Spleen (tissue), 13 donors: Measurements from ENCODE around the gene TMEM273. TPM values are rescaled to one million over a fixed set of nuclear protein-coding genes. Genes with fewer than 3 reads are reported as not detected.

ENCODE experiments used
- DNase-seq: peaks from one replicate; pipeline ENCODE4 v3.0.0-alpha.2; 2020
- H3K27ac ChIP-seq, 8 donors: fragments of 200-600 bp; sonication (generic) in 7 of 8; 1 replicate in 4 of 8; 2 replicates in 4 of 8; pipeline versions ENCODE4 v1.5.0 to v1.8.0; 2016 to 2021; ENCODE audit warnings: inconsistent platforms in 4 of 8, mild to moderate bottlenecking in 4 of 8, moderate library complexity in 1 of 8
- H3K27me3 ChIP-seq, 7 donors: fragments of 200-600 bp; sonication (generic) in 6 of 7; replicated peaks in 1 of 7; 1 replicate in 4 of 7; 2 replicates in 3 of 7; pipeline versions ENCODE4 v1.5.0 to v1.8.0; 2016 to 2021; ENCODE audit warnings: inconsistent platforms in 3 of 7, mild to moderate bottlenecking in 1 of 7
- H3K36me3 ChIP-seq, 6 donors: fragments of 200-600 bp; sonication (generic) in 5 of 6; 1 replicate in 4 of 6; 2 replicates in 2 of 6; pipeline versions ENCODE4 v1.5.0 to v1.8.0; 2016 to 2021; ENCODE audit warnings: inconsistent platforms in 2 of 6
- H3K4me1 ChIP-seq, 6 donors: fragments of 200-600 bp; sonication (generic) in 5 of 6; 1 replicate in 3 of 6; 2 replicates in 3 of 6; pipeline versions ENCODE4 v1.5.0 to v1.8.0; 2016 to 2021; ENCODE audit warnings: inconsistent platforms in 3 of 6
- H3K4me3 ChIP-seq, 8 donors: fragments of 200-600 bp; sonication (generic) in 7 of 8; 1 replicate in 4 of 8; 2 replicates in 4 of 8; pipeline versions ENCODE4 v1.5.0 to v1.8.0; 2016 to 2021; ENCODE audit warnings: inconsistent platforms in 4 of 8, mild to moderate bottlenecking in 4 of 8, moderate library complexity in 2 of 8
- H3K9me3 ChIP-seq, 8 donors: fragments of 200-600 bp; sonication (generic) in 7 of 8; 1 replicate in 4 of 8; 2 replicates in 4 of 8; pipeline versions ENCODE4 v1.5.0 to v1.8.0; 2016 to 2021; ENCODE audit warnings: inconsistent platforms in 4 of 8
- POLR2A ChIP-seq, 3 donors: fragments of 450-650 bp; IDR thresholded peaks; one replicate each; pipeline ENCODE4 v1.5.1; 2017; ENCODE audit warnings: antibody characterized with exemption in 3 of 3, mild to moderate bottlenecking in 1 of 3
- POLR2AphosphoS5 ChIP-seq, 3 donors: sonication (generic); formaldehyde crosslinking; IDR thresholded peaks; one replicate each; pipeline ENCODE4 v1.5.1; 2017; ENCODE audit warnings: antibody characterized with exemption in 3 of 3
- WGBS, 5 donors: extraction: QIAGEN DNeasy Blood & Tissue Kit in 3 of 5; methylation state at CpG; one replicate each; pipeline versions ENCODE4 v1.1.5 to v1.1.7; 2013 to 2018; 5-methylcytosine and 5-hydroxymethylcytosine counted together
- intact Hi-C: fragments of 100-400 bp; cut with DNase I; formaldehyde crosslinking; loops from one replicate; pipeline ENCODE4 v1.15.0; 2023; ENCODE audit warnings: low total_unique reads
- long read RNA-seq, 2 donors: transcript quantifications; one replicate each; lab custom pipeline, GENCODE V29; 2026
- polyA plus RNA-seq, 3 donors: library from polyadenylated mRNA; stranded (reverse); fragments of 200-250 nt; gene quantifications; one replicate each; pipeline ENCODE4 v1.2.1, GENCODE V29; 2013
- total RNA-seq, 7 donors: library from RNA; depleted of rRNA in 3 of 7; stranded (reverse); fragments of >200 nt in 3 of 7; fragmentation: NEBNext Ultra II Directional in 4 of 7; extraction: Animal tissue kit (Norgen Biotek cat#: 25700) in 4 of 7; gene quantifications; one replicate each; pipeline versions ENCODE4 v1.1.0 to v1.2.1, GENCODE V29; 2016 to 2021
- TF ChIP-seq, protein P1 (sequence below), 11 experiments: fragments of 200-600 bp in 7 of 11; fragments of 450-650 bp in 4 of 11; sonication (generic) in 4 of 11; IDR thresholded peaks in 8 of 11; conservative IDR thresholded peaks in 3 of 11; 1 replicate in 7 of 11; 2 replicates in 4 of 11; pipeline versions ENCODE4 v1.4.0 to v1.8.0; 2016 to 2021; ENCODE audit warnings: antibody characterized with exemption in 11 of 11, inconsistent platforms in 4 of 11, mild to moderate bottlenecking in 1 of 11
- donor health status: healthy with polysubstance abuse.
- donor health status: DM: no; HTN: no; CAD: no; lungs with moderate emphysema.
- donor health status: DM: no; HTN: no; CAD: no.
- donor health status: Bipolar disorder and iron deficiency.
- donor health status: healthy.
- donor health status: DM: no; HTN: no; CAD: no.
- donor health status: DM: yes; HTN: yes; CAD: no.

Gene TMEM273, protein sequence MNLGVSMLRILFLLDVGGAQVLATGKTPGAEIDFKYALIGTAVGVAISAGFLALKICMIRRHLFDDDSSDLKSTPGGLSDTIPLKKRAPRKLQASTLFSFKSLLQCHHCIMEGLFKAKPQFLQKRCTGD
- total RNA-seq = 10 to 100 TPM; 25.6 to 46.9 (median 30.7) TPM
- 10 to 100 TPM; 29.3 to 64.5 (median 52.5) TPM for polyA plus RNA-seq
- long read RNA-seq, donor 1, partial matches to known transcripts = 0 of 2 reads
- long read RNA-seq, donor 1, other reads (novel, unspliced or antisense) = 0 of 2 reads
- long read RNA-seq, donor 2, partial matches to known transcripts = 0 of 1 reads
- long read RNA-seq, donor 2, other reads (novel, unspliced or antisense) = 0 of 1 reads

DNA sequence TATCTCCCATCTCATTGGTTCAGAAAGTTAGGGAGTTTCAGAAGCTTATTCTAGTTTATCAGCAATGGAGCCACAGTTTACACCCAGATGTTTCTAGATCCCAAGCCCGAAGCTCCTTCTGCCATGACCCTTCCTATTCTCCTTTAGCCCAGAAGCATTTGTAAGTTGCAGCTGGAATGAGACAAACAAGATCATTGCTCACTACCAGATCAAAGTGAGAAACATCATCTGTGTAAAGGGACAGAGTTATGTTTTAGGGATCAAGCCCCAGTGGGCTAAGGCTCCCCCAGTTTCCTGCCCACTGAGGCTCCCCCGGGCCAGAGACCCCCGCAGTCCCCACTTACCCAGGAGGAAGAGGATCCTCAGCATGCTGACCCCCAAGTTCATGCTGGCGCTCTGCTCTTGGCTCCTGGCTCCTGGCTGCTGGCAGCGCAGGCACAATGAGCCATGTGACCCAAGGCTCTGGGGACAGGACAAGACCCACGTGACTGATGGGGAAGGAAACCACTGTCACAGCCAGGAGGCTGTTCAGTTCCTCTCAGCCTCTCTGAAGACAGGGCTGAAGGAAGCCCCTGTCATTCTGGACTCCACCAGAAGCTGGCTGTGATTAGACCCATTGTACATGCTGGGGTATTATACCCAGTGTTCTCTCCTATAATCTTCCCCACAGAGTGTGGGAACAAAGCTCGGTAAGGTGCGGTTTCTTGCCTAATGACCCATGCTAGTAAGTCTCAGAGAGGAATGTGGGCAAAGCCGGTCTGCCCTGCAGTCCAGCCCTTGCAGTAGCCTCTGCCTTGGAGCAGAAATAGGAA, at the start of gene TMEM273:
TSS of gene TMEM273 (minus strand) at position 442 of the 812 bp plus-strand sequence. CDS start at position 387, 55 bp downstream.
- peak; percentile 94 for DNase-seq
- Histone ChIP-seq H3K9me3 (no peaks in the 10 kb centered on the region), H3K27me3 (no peaks in the 10 kb centered on the region), H3K27ac (peak within 1 kb of the TSS; percentile 17 to 90 (median 78)), H3K36me3 (no peaks in the 10 kb centered on the region), H3K4me3 (peak within 1 kb of the TSS in 7 of 8 donors; percentile 18 to 64 (median 23)), H3K4me1 (peaks cover 37 to 86% (median 76%) of the 10 kb centered on the region in 6 donors)
- intact Hi-C loops = no loop called here
- 9 to 22% (median 17%) methylated on average over 7 to 9 of the region's 9 CpGs for WGBS, 5 donors
- TF ChIP-seq, protein P1, sequence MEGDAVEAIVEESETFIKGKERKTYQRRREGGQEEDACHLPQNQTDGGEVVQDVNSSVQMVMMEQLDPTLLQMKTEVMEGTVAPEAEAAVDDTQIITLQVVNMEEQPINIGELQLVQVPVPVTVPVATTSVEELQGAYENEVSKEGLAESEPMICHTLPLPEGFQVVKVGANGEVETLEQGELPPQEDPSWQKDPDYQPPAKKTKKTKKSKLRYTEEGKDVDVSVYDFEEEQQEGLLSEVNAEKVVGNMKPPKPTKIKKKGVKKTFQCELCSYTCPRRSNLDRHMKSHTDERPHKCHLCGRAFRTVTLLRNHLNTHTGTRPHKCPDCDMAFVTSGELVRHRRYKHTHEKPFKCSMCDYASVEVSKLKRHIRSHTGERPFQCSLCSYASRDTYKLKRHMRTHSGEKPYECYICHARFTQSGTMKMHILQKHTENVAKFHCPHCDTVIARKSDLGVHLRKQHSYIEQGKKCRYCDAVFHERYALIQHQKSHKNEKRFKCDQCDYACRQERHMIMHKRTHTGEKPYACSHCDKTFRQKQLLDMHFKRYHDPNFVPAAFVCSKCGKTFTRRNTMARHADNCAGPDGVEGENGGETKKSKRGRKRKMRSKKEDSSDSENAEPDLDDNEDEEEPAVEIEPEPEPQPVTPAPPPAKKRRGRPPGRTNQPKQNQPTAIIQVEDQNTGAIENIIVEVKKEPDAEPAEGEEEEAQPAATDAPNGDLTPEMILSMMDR (IDR thresholded peaks at IDR 0.05 in 8 of 11, conservative IDR thresholded peaks at IDR 0.05 in 3 of 11) = peak in 6 of 11 experiments; percentile 5 to 39 (median 22)
- TF ChIP-seq POLR2A (IDR thresholded peaks at IDR 0.05) = peak in 1 of 3 donors; percentile 46
- TF ChIP-seq POLR2AphosphoS5 (IDR thresholded peaks at IDR 0.05) = peak; percentile 77 to 96 (median 94)

DNA sequence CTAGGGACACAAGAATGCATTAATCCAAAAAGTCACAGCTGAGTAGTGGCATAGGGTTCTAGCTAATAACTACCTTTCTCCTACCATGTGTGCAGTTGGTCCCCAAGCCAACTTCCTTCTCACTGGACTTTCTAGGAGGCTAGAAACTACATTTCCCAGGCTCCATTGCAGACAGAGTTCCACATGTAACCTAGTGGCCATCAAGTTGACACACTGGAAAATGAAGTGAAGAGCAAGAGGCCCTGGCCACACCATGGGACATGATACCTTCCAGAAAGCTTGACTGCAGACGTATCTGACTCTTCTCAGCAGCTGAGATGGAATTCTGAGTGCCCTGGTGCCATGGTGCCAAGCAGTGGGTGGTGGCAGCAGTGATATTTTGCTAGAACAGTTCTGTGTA, 49.8 kb upstream of the TMEM273 start:
- Histone ChIP-seq H3K4me3 (no peak overlapping the region), H3K27ac (no peak overlapping the region), H3K27me3 (peaks cover 0 to 5% (median 0%) of the 10 kb centered on the region in 7 donors), H3K36me3 (no peaks in the 10 kb centered on the region), H3K4me1 (peaks cover 2 to 21% (median 8%) of the 10 kb centered on the region in 6 donors), H3K9me3 (no peaks in the 10 kb centered on the region)
- 80 to 96% (median 85%) methylated on average over 1 of the region's 1 CpG for WGBS, 5 donors
- no peak for DNase-seq
- TF ChIP-seq POLR2A (IDR thresholded peaks at IDR 0.05) (no peak), POLR2AphosphoS5 (IDR thresholded peaks at IDR 0.05) (no peak)
- TF ChIP-seq, protein P1 (IDR thresholded peaks at IDR 0.05 in 8 of 11, conservative IDR thresholded peaks at IDR 0.05 in 3 of 11) = no peak
- intact Hi-C loops = no loop called here

DNA sequence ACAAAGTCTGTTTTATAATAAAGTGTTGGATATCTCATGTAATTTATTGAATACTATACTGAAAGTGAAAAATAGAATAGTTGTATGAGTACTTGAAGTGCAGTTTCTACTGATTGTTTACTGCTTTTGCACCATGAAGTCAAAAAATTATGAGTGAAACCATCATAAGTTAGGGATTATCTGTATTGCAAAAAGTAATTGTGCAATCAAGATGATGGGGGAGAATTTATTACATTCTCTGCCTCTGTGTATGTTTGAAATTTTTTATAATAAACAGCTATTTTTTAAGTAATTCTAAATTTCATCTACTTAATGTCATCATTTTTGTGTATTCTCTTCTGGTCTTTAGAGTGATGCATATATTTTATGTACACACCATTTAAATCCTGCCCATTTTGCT, 47.2 kb upstream of the TMEM273 start:
- TF ChIP-seq POLR2A (IDR thresholded peaks at IDR 0.05) (no peak), POLR2AphosphoS5 (IDR thresholded peaks at IDR 0.05) (no peak)

DNA sequence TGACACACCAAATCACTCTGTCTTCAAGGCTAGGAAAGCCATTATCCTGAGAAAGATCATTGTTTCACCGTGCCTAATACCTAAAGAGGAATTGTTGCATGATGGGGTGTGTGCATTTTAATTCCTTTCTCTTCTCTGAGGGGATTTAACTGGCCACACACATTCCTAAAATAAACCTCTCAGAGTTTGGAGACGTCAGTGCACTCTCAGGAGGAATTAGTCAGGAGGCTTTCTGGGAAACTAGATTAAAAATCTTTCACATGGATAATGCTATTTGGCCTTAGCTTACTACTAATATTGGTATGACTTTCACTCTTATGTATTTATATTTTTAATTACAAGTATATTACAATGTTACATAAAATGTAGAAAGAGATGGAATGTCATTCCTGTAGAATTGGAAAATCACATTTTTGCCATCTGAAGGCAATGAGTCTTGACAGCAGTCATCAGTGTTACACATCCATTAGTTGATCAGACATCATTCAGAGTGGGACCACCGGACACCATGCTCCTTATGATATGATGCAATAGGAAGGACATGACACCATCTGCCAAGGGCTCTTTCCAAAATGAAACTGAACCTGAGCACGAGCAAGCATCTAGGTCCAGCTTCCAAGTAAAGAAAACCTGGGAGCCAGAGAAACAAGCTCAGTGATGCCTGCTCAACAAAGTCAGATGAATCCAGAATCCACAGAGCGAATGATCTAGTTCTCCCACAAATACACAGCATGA, 43.1 kb upstream of the TMEM273 start:
- Histone ChIP-seq H3K4me3 (no peak overlapping the region), H3K4me1 (no peaks in the 10 kb centered on the region), H3K36me3 (no peaks in the 10 kb centered on the region), H3K9me3 (no peaks in the 10 kb centered on the region), H3K27ac (no peak overlapping the region), H3K27me3 (peaks cover 0 to 6% (median 0%) of the 10 kb centered on the region in 7 donors)
- intact Hi-C loops = no loop called here
- DNase-seq = no peak
- whole genome bisulfite sequencing, 5 donors = 47 to 66% (median 57%) methylated on average over 5 of the region's 5 CpGs
- TF ChIP-seq, protein P1 (IDR thresholded peaks at IDR 0.05 in 8 of 11, conservative IDR thresholded peaks at IDR 0.05 in 3 of 11) = no peak
- TF ChIP-seq POLR2AphosphoS5 (IDR thresholded peaks at IDR 0.05) (no peak), POLR2A (IDR thresholded peaks at IDR 0.05) (no peak)

More for the DNA sequence above, 47.2 kb upstream of the TMEM273 start:
- Histone ChIP-seq H3K27ac (no peak overlapping the region), H3K36me3 (no peaks in the 10 kb centered on the region), H3K9me3 (no peaks in the 10 kb centered on the region), H3K4me1 (no peaks in the 10 kb centered on the region), H3K27me3 (peaks cover 0 to 5% (median 0%) of the 10 kb centered on the region in 7 donors), H3K4me3 (no peak overlapping the region)
- intact Hi-C loops = no loop called here
- DNase-seq = no peak
